Endothelial cell (in vitro differentiated cells): ENCODE results near the gene NAP1L4. TPM values are rescaled to one million over a fixed set of nuclear protein-coding genes. Genes with fewer than 3 reads are reported as not detected.

ENCODE experiments used
- DNase-seq: peaks from one replicate; pipeline ENCODE4 v3.0.0; 2021; ENCODE audit warnings: low spot score
- H3K27ac Mint-ChIP-seq: one replicate; pipeline ENCODE4 v1.8.0; 2021; ENCODE audit warnings: mixed read lengths, inconsistent platforms; ENCODE audit not compliant: unreplicated experiment
- H3K27me3 Mint-ChIP-seq: one replicate; pipeline ENCODE4 v1.8.0; 2021; ENCODE audit warnings: mild to moderate bottlenecking, moderate library complexity, mixed read lengths, inconsistent platforms; ENCODE audit not compliant: unreplicated experiment
- H3K36me3 Mint-ChIP-seq: one replicate; pipeline ENCODE4 v1.8.0; 2021; ENCODE audit warnings: mild to moderate bottlenecking, low read depth, mixed read lengths, inconsistent platforms; ENCODE audit not compliant: unreplicated experiment
- H3K4me1 Mint-ChIP-seq: one replicate; pipeline ENCODE4 v1.8.0; 2021; ENCODE audit warnings: mild to moderate bottlenecking, mixed read lengths, inconsistent platforms; ENCODE audit not compliant: unreplicated experiment
- H3K4me3 Mint-ChIP-seq: one replicate; pipeline ENCODE4 v1.8.0; 2021; ENCODE audit warnings: mild to moderate bottlenecking, mixed read lengths, inconsistent platforms; ENCODE audit not compliant: unreplicated experiment
- H3K9me3 Mint-ChIP-seq: one replicate; pipeline ENCODE4 v1.8.0; 2021; ENCODE audit warnings: mixed read lengths, inconsistent platforms; ENCODE audit not compliant: unreplicated experiment
- total RNA-seq: library from RNA; stranded (reverse); fragmentation: NEBNext Ultra II Directional; extraction: Animal tissue kit (Norgen Biotek cat#: 25700); gene quantifications from one replicate; pipeline ENCODE4 v1.2.1, GENCODE V29; 2021; ENCODE audit not compliant: unreplicated experiment
- TF ChIP-seq, protein P1 (sequence below): fragments of 200-600 bp; sonication (generic); IDR thresholded peaks from one replicate; pipeline ENCODE4 v1.5.0; 2021; ENCODE audit warnings: antibody characterized with exemption; ENCODE audit not compliant: unreplicated experiment

Gene NAP1L4
- total RNA-seq, 1 donor from 2014 or later, result 148 TPM

DNA sequence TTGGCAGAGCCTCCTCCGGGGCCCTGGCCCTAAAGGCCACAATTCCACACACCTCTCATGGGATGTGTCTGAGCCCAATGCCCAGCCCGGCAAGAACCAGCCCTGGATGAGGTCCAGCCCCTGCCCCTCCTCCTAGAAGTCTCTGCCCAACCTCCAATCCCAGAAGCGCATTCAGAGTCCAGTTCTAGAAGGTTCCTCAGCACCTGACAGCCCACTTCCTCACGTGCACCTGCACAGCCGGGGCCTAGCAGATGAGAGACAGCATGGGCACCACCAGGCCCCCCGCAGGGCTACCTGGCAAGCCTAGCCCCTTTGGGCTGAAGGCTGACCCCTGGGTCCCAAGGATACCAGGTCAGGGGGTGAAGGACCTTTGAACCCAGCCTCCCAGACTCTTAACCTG lies 95.1 kb downstream of the NAP1L4 start:
- Mint-ChIP-seq H3K36me3 (peaks cover 4% of the 10 kb centered on the region), H3K9me3 (no peaks in the 10 kb centered on the region), H3K4me1 (peaks cover 24% of the 10 kb centered on the region), H3K4me3 (no peak overlapping the region), H3K27me3 (peaks cover 10% of the 10 kb centered on the region), H3K27ac (no peak overlapping the region)
- DNase-seq, result no peak
- TF ChIP-seq, protein P1, sequence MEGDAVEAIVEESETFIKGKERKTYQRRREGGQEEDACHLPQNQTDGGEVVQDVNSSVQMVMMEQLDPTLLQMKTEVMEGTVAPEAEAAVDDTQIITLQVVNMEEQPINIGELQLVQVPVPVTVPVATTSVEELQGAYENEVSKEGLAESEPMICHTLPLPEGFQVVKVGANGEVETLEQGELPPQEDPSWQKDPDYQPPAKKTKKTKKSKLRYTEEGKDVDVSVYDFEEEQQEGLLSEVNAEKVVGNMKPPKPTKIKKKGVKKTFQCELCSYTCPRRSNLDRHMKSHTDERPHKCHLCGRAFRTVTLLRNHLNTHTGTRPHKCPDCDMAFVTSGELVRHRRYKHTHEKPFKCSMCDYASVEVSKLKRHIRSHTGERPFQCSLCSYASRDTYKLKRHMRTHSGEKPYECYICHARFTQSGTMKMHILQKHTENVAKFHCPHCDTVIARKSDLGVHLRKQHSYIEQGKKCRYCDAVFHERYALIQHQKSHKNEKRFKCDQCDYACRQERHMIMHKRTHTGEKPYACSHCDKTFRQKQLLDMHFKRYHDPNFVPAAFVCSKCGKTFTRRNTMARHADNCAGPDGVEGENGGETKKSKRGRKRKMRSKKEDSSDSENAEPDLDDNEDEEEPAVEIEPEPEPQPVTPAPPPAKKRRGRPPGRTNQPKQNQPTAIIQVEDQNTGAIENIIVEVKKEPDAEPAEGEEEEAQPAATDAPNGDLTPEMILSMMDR, result no peak

DNA sequence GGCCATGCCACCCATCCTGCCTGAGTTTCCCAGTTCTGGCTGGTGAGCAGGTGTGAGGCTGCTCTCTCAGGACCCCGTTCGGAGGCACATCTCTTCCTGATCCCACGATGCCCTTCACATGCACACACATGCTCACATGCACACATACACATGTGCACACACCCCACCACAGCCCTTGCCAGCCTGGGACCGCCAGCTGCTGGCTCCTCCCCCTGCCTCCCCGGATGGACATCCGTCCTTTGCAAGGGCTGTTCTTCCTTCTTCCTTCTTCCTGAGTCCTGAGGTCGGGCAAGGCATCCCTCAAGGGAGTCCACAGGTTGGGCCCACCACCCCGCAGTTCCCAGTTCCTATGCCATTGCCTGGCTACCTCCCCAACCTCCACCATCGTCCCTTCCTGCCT lies 96.1 kb downstream of the NAP1L4 start:
- DNase-seq, result no peak
- TF ChIP-seq, protein P1, result no peak
- Mint-ChIP-seq H3K9me3 (no peaks in the 10 kb centered on the region), H3K4me1 (peaks cover 28% of the 10 kb centered on the region), H3K27ac (no peak overlapping the region), H3K27me3 (peaks cover 7% of the 10 kb centered on the region), H3K4me3 (no peak overlapping the region), H3K36me3 (peaks cover 4% of the 10 kb centered on the region)

Other genes starting within 250 kb of the NAP1L4 start
- 25.3 TPM for gene CDKN1C, start 106.6 kb downstream of the NAP1L4 start, total RNA-seq
- gene PHLDA2, start 62.9 kb downstream of the NAP1L4 start, total RNA-seq, result 8.1 TPM
- 47.6 TPM for gene CARS1, start 65.1 kb upstream of the NAP1L4 start, total RNA-seq
- gene OSBPL5, start 173.0 kb upstream of the NAP1L4 start, total RNA-seq, result 55.2 TPM
- gene MRGPRG, start 226.5 kb upstream of the NAP1L4 start, total RNA-seq, result not detected
- gene MRGPRE, start 240.1 kb upstream of the NAP1L4 start, total RNA-seq, result not detected